ENCODE results near the gene SVIL.
"Not testable (repeated sequence)": the region's sequence is repeated elsewhere in the genome, so short reads cannot be mapped to it uniquely, and the experiment has no call there.

The SVIL gene

GRCh38 chr10:29486433-29486832, 148.3 kb downstream of the SVIL start:
- no peak for DNase-seq (ENCODE audit: low spot score)

- not testable (repeated sequence) for DNase-seq (ENCODE audit: low spot score)
Measured at GRCh38 chr10:29484677-29485076, 150.1 kb downstream of the SVIL start.

- DNase-seq (ENCODE audit: low spot score), result no peak
Measured at GRCh38 chr10:29482591-29483431, 152.0 kb downstream of the SVIL start.

- no peak for DNase-seq (ENCODE audit: low spot score)
Measured at GRCh38 chr10:29481906-29482440, 152.8 kb downstream of the SVIL start.

GRCh38 chr10:29479981-29480954, 154.5 kb downstream of the SVIL start:
- DNase-seq (ENCODE audit: low spot score), result no peak

- DNase-seq (ENCODE audit: low spot score), result no peak
Measured at GRCh38 chr10:29479081-29479925, 155.5 kb downstream of the SVIL start.

GRCh38 chr10:29473406-29474100, 161.2 kb downstream of the SVIL start:
- no peak for DNase-seq (ENCODE audit: low spot score)

- no peak for DNase-seq (ENCODE audit: low spot score)
Measured at GRCh38 chr10:29473087-29473356, 161.7 kb downstream of the SVIL start.

GRCh38 chr10:29472301-29473086, 162.3 kb downstream of the SVIL start:
- DNase-seq (ENCODE audit: low spot score), result no peak

- DNase-seq (ENCODE audit: low spot score), result no peak
Measured at GRCh38 chr10:29471544-29471859, 163.3 kb downstream of the SVIL start.

GRCh38 chr10:29470843-29471543, 163.8 kb downstream of the SVIL start:
- no peak for DNase-seq (ENCODE audit: low spot score)

- DNase-seq (ENCODE audit: low spot score), result no peak
Measured at GRCh38 chr10:29470355-29470705, 164.4 kb downstream of the SVIL start.

GRCh38 chr10:29469481-29470354, 165.1 kb downstream of the SVIL start:
- DNase-seq (ENCODE audit: low spot score), result peak; percentile 37

- DNase-seq (ENCODE audit: low spot score), result peak; percentile 41
Measured at GRCh38 chr10:29465384-29465783, 169.4 kb downstream of the SVIL start.

- DNase-seq (ENCODE audit: low spot score), result peak; percentile 49
Measured at GRCh38 chr10:29464671-29465171, 170.1 kb downstream of the SVIL start.

- DNase-seq (ENCODE audit: low spot score), result no peak
Measured at GRCh38 chr10:29461042-29461441, 173.7 kb downstream of the SVIL start.

- DNase-seq (ENCODE audit: low spot score), result peak; percentile 45
Measured at GRCh38 chr10:29458190-29458589, 176.6 kb downstream of the SVIL start.

GRCh38 chr10:29455095-29455494, 179.7 kb downstream of the SVIL start:
- DNase-seq (ENCODE audit: low spot score), result no peak

- no peak for DNase-seq (ENCODE audit: low spot score)
Measured at GRCh38 chr10:29454250-29454649, 180.5 kb downstream of the SVIL start.
